Esophagus mucosa (tissue), 1 donor: ENCODE results near the gene RGMA. TPM values are rescaled to one million over a fixed set of nuclear protein-coding genes. Genes with fewer than 3 reads are reported as not detected.
A peak's percentile ranks its signal among the peaks of the same experiment; 100 is the strongest.
"Not testable (repeated sequence)": the region's sequence is repeated elsewhere in the genome, so short reads cannot be mapped to it uniquely, and the experiment has no call there.

Source experiments
- ATAC-seq: fragments of 200-7000 bp; cut with Tn5 transposase; one replicate; pipeline ENCODE4 v1.9.1; 2020
- total RNA-seq: library from RNA; stranded (reverse); gene quantifications from one replicate; pipeline ENCODE4 v1.2.4, GENCODE V29; 2023
- donor health status: DM: yes; HTN: yes; CAD: no.

The RGMA gene
- total RNA-seq, 1 donor from 2014 or later: 40.5 TPM

DNA sequence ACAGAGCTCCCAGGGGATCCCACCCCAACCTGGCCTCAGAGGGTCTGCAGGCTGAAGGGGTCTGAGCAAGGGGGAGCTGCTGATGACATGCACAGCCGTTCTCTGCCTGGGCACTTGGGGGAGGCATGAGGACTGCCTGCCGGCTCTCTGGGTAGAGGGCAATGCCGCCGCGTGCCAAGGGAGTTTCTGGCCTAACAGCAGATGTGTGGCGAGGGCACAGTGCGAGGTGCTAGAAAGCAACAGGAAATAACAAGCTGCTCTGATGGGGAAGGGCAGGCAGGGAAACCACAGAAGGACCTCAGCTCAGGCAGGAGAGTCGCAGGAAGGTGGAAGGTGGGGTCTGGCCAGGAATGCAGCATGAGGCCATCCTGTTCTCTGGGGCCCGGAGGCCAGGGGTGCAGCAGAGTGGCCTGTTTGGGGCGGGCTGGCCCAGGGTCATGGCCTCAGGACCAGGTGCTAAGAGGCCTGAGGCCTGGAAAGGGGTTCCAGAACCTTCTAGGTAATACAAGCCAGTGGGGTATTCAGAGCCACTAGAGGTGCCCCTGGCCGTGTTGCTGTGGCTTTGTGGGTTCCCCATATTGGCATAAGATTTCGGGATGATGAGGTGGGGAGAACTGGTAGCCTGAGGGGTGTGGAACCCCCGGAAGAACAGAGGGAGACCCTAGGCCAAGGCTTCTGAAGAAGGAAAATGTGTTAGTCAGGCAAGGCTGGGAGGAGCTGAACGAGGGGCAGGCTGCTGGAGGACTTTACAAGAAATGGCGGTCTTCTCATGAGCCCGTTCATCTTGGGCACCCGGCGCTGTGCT is 41.2 kb downstream of the RGMA start:
- no peak for ATAC-seq

DNA sequence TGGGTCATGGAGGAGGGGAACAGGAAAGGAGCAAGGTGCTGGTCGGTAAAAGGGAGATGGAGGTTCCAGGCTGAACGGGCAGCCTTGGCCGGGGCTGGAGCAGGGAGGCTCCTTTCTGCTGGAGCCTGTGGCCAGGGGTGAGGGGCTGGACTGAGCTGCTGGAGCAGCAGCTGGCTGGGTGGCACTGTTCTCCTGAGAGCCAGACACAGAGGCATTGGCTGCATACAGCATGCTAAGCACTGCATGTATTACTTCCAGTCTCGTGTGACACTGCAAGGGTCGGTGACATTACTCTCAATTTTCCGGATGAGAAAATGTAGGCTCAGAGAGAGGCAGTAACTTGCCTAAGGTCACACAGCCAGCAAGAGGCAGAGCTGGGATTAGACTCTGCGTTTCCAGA is 42.3 kb downstream of the RGMA start:
- ATAC-seq: no peak

DNA sequence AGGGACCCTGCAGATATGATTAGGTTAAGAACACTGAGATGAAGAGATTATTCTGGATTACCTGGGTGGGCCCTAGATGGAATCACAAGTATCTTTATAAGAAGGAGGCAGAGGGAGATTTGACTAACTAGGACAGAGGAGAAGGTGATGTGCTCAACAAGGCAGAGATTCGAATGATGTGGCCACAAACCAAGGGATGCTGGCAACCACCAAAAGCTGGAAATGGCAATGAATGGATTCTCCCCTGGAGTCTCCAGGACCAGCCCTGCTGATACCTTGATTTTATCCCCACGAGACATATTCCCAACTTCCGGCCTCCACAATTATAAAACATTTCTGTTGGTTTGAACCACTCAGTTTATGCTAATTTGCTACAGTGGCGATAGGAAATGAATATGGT is 42.9 kb downstream of the RGMA start:
- no peak for ATAC-seq

DNA sequence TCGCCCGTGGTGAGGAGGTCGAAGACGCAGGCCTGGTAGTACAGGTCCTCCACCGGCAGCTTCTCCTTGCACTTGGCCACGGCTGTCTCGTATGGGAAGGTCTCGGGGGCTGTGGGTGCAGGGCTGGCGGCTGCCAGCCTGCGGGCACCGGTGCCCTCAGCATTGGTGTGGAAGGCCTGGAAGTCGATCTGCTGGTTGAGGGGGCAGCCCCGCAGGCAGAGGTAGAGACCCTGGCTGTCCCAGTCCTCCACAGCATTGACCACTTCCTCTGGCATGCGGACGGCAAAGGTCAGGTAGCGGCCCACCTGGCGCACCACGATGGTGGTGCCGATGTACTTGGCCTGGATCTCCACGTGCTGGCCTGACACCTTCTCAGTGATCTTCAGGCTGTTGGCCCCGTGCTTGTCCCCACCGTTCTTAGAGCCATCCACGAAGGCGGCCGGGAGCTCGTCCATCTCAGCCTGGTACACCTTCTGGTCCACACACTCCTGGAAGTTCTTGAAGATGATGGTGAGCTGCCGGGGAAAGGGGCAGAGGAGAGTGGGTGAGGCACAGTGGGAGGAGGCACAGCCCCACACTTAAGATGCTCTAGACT is 43.7 kb downstream of the RGMA start:
- ATAC-seq: no peak

DNA sequence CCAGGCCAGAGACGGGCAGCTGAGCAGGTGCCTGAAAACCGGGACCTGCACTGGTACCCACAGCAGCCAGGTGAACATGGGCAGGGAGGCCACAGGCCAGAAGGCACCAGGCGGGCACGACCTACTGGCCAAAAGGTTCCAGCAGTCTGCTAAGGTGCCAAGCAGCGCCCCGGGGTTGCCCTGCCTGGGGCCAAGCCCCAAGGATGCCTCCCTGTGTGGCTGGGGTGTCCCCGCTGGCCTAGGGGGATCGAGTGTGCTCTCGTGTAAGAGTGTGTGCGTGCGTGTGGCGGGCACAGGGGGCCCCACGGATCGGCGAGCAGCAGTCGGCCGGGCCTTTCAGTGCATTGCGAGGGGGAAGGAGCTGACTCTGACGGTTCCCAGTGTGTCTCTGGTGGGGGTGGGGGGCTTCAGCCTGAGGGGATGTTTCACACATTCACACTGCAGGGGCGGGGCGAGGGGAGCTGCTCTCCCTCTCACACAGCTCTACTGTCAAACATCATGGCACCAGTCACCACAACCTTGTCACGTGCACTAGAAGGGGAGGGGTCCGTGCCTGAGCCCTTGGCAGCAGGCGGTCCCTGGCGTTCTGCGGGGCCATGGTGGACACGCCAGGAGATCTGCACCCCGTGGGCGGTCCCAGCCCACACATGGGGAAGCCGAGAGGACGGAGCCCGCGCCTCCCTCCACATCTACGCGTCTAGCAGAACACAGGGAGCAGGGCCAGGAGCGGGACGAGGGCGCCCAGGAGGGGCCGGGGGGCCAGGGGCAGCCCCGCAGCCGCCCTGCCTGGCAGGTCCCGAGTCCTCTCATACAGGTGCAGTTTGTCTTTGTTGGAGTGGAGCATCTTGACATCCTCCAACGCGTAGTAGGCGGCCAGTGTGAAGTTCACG is 44.5 kb downstream of the RGMA start:
- no peak for ATAC-seq

DNA sequence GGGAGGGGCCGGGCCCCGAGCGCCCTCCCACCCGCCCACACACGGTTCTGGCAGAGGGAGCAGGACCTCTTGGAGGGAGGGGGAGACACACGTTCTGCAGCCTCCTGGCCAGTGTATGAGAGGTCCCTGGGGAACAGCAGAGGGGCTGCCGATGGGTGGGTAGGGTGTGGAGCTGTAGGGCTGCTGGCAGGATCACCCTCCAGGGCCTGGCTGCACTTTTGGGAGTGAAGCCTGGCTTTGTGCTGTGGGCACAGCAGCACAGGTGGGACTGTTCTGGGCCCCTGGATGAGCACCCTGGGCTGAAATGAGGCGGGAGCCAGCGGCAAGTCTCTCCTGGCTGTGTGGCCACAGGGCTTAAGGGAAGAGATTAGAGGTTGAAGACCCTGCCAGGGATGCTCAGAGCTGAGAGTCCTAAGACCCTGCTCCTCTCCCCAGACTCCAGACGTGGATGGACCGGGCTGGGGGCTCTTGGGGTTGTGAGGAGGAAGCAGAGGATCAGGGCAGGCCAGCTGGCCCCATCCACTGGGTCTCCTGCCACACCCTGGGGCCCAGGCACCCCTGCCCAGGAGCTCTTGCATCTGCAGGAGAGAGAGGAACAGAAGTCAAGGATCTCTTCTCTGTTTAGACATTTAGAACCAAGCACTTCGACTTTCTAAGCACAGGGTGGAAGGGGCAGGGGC is 45.2 kb downstream of the RGMA start:
- ATAC-seq: no peak

DNA sequence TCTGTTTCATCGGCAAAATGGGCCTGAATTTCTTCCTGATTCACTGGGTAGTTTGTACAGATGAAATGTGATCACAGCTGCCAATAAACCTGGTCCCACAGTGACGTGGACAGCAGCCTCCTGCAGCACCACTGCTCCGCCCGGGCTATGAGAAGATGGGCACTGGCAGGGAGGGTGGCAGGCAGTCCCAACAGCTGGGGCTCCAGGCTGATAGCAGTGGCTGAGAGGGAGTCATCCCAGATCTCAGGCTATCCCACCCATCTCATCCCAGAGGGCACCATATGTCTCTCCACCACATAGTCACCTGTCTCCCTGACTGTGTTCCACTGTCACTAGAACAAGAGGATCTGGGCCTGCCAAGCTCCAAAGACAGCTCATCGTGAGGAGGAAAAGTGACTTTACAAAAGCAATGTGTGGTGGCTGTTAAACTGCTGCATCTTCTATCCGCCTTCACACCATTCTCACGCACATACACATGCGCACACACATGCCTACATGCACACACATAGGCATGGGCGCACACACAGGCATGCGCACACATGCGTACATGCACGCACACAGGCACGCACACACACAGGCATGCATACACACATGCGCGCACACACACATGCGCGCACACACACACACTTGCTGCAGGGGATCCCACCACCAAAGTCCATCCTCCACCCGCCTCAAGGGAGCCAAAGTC is 46.2 kb downstream of the RGMA start:
- ATAC-seq: no peak

DNA sequence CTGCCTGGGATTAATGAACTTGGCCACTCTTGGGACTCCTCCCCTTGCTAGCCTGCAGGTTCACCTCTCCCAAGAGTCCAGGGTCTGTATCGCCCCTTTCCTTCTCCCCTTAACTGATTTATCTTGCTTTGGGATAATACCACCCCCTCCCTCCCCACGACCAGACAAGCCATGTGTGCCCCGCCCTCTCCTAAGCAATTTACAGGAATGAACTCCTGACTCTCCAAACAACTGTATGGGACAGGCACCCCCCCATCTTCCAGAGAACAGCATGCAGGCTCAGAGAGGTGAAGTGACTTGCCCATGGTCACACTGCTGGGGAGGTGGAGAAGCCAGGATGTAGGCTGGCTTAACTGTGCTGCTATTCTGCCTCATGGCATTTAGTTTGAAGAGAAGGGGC is 46.8 kb downstream of the RGMA start:
- ATAC-seq: no peak

DNA sequence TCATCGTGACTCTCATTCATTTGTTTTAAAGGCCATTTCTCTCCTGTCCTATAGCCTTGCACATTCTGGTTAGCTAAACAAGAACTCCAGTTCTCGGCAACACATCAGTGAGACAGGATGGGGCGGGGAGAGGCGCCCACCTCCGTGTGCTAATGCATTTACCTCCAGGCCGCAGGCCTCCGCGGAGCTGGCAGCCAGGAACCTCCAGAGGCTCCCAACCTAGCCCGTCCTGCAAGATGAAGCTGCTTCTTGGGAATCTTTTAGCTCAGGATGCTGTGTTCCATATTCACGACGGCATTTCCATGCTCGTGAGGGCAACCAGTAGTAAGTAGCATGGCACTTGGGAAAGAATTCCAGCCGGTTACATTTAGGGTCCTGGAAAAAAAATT is 47.9 kb downstream of the RGMA start:
- ATAC-seq: no peak

DNA sequence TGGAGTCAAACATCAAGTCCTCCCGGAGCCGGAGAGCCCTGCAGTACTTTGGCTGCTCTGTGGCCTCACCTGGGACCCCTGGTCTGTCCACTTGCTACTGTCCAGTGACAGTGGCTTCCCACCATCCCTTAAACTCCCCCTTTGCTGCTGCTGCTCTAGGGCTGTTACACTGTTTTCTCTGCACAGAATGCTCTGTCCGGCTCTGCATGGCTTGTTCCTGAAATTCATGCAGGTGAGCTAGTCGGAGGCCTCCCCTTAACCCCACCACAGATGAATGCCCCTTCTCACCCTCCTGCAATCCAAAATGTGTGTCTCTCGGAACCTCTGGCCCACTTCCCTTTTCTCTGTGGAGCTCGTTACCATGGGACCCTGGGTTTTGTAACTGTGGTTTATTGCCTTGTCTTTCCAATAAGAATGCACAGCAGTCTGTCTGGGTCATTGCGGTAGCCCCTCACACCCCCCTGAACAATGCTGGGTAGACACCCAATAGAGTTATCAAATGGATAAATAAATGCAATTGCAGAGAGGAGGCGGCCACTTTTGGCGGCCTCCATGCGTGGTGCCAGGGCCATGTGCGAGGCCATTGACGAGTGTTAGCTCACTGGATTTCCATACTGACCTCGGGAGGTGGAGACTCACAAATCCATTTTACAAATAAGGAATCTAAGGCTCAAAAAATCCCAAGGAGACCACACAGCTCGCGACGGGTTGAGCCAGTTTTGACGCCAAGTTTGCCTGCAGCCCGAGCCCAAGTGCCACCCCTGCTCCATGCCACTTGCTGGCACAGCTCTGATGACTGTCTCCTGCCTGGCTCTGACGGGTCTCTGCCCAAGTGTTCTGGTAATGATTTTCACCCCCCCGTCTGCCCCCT is 48.5 kb downstream of the RGMA start:
- peak; percentile 15 for ATAC-seq

DNA sequence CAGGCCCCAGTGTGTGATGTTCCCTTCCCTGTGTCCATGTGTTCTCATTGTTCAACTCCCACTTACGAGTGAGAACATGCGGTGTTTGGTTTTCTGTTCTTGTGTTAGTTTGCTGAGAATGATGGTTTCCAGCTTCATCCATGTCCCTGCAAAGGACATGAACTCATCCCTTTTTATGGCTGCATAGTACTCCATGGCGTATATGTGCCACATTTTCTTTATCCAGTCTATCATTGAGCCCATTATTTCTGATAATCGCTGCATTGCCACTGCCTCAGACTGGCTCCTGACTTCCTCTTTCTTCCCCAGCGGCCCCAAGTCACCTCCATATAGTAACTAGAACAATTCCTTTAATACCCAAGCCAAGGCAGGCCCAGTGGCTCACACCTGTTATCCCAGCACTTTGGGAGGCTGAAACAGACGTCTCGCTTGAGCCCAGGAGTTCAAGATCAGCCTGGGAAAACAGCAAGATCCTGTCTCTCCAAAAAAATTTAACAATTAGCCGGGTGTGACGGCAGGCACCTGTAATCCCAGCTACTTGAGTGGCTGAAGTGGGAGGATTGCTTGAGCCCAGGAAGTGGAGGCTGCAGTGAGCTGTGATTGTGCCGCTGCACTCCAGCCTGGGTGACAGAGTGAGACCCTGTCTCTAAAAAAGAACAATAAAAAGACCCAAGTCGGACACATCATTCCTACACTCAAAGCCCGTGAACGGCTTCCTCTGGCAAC is 49.3 kb downstream of the RGMA start:
- not testable (repeated sequence) for ATAC-seq

DNA sequence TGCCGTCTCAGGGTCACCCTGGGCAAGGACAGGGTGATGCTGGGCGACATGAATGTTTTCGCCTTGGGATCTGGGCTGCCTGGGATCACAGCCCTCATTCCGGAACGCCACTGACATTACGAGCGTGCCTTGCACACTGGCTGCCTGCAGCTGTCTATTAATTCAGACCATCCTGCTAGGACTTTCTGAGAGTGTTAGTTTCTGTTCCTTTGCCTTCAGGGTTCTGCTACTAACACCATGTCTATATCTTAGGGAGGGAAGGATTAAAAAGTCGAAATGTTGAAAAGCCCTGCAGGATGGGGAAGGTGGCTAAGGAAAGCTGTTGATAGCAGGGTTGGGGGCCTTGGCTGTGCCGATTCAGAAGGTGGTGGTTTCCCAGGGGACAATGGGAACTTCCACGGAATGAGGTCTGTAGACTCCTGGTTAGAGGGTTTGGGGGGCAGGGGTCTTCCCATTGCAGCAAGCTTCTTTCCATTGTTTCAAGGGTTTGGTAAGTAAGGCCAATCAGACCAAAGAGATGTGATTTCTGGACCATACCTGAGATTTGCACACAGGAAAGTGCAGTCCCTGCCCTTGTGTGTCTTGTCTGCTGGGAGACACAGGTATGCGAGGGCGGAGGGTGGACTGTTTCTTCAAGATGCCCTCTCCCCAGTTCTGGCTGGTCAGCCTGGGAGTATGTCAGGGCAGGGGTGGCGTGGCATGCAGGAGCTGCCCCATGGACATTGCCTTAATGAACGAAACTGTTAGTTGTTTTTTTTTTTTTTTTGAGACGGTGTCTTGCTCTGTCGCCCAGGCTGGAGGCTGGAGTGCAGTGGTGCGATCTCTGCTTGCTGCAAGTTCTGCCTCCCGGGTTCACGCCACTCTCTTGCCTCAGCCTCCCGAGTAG is 50.9 kb downstream of the RGMA start:
- ATAC-seq: no peak

DNA sequence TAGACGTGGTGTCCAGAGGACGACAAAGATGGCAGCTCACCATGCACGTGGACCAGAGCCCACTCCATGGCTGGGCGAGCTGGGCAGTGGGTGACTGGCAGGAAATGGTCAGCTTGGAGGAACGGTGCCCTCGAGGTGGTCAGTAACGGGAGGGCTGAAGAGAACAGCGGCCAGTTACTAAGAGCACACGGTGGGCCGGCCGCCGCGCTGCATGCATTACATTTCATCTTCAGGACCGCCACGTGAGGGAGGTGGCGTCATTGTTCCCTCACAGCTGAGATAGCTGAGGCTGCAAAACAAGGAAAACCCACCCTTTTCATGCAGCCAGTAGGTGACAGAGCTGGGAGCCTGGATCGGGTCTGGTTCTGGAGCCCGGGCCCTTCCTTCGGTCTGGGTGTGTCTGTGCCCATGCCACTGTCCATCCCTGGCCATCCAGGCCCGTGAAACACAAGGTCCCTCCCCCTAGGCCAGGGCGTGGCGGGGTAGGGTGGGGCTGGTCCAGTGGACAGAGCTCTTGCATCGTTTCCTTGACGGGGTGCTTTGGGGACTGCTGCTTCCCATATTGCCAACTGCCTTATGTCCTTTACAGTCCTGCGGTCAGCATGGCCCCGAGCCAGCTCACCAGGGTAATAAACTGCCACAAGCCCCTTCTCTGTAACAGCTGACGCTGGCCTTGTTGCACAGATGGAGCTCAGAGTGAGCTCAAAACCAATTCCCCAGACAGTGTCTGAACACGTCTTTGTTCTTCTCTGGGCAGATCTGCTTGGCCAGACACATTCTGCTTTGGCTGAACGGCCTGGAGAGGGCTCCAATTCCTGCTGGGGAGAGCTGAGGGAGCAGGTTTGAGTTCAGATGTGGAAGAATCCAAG is 51.8 kb downstream of the RGMA start:
- ATAC-seq: peak; percentile 51

DNA sequence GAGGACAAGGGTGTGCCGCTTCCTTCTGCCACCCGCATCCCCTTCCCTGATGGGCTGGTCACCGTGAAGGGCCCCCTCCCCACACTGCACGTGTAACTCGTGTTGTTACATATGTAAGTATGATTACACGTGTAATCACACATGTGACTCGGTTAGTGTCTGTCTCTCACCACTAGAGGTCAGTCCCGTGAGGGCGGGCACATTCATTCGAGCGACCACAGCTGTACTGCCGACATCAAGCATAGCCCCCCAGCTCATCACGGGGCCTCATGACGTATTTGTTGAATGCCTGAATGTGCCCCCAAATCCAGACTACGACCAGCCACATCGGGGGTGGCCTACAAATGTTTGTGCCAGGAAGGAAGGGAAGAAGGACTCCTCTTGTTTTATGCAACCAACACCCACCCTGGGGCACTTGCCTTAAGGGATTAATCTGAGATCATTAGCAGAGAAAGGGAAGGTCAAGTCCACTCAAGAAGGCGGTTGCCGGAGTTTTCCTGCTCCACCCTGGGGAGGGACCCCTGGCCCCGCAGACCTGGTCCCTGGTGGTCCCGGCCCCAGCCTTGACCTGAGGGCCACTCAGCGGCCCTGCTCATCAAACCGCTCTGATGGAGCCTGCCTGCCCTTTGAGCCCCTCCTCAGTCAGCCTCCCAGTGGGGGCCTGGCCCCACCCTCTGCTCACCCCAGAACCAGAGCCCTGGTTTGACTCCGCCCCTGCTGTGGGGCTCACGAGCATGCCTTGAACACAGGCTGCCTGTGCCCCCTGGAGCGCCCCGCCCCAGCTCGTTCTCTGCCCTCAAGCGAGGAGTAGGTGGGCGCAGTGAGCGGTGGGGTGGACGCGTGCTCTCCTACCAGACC is 52.8 kb downstream of the RGMA start:
- peak; percentile 9 for ATAC-seq

DNA sequence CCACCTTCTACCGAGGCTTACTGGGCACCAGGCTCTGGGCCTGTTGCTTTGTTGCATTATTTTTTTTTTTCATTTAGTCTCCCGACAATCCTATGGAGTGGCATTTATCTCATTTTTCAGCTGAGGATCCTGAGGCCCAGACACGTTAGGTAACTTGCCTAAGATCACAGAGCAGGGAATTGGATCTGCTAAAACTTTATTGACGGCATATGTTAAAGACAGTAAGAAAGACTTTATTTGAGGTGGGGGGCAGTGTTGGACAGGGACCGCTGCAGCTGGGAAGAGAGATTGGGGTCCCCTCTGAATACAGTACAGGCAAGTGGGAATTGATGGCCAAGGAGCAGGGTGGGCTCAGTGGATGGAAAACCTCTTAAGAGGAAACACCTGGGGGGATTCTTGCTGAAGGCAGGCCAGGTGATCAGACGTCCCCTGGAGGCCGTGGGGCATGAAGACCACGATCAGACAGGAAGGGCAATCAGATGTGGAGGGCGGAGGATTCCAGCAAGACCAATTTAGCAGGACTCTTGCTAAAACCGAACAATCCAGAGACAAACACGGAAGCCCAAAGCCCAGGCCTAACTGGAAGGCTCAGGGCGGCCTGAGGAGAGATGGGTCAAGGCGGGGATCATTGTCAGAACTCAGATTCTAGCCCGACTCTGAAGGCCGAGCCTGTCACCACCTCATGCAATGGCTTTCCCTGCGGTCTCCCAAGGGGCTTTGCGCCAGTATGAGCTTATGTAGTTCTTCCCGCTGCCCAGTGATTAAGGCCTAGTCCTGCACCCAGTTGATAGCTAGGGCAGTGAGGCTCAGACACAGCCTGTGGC is 53.7 kb downstream of the RGMA start:
- ATAC-seq: no peak

DNA sequence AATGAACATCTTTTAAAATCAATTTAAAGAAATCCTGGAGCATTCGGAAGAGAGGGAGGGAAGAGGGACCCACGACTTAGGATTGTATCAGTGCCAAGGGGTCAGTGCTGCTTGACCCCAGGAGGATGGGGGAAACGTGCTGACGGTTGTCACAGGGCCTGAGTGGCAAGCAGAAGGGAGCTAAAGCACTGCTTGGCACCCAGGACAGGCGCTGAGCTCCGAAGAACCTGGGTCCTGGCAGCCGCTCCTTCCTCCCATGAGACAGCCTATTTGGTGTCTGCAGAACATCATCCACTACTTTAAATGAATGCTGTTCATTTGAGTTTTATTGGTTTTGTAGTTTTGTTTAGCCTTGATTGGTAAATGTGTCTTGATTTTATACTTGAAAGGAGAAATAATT is 54.5 kb downstream of the RGMA start:
- ATAC-seq: no peak
